DOHH2 (cell line): ENCODE data around the gene CYP27B1.

Experiments used
- H3F3A ChIP-seq: fragments of 200-600 bp; sonication (generic), shearing (Covaris generic); 2 replicates; pipeline ENCODE4 v1.6.0; 2016; ENCODE audit warnings: antibody characterized with exemption, mild to moderate bottlenecking; ENCODE audit not compliant: control insufficient read depth, insufficient read depth
- H3K27ac ChIP-seq: fragments of 200-600 bp; sonication (generic); 2 replicates; pipeline ENCODE4 v1.5.1; 2014; ENCODE audit warnings: low read depth, mild to moderate bottlenecking, low read length, moderate library complexity
- H3K27me3 ChIP-seq: fragments of 200-600 bp; sonication (generic); 2 replicates; pipeline ENCODE4 v1.6.1; 2014; ENCODE audit warnings: mild to moderate bottlenecking, low read length, mixed read lengths; ENCODE audit not compliant: control insufficient read depth
- H3K36me3 ChIP-seq: fragments of 200-600 bp; sonication (generic); 2 replicates; pipeline ENCODE4 v1.6.1; 2014; ENCODE audit warnings: mild to moderate bottlenecking, low read length, moderate library complexity, mixed read lengths; ENCODE audit not compliant: control insufficient read depth
- H3K4me1 ChIP-seq: fragments of 200-600 bp; sonication (generic); 2 replicates; pipeline ENCODE4 v1.6.1; 2014; ENCODE audit warnings: mild to moderate bottlenecking, low read length, mixed read lengths; ENCODE audit not compliant: control insufficient read depth
- H3K4me2 ChIP-seq: fragments of 200-600 bp; sonication (generic); 2 replicates; pipeline ENCODE4 v1.6.0; 2014; ENCODE audit warnings: mild to moderate bottlenecking, low read length, moderate library complexity
- H3K4me3 ChIP-seq: fragments of 200-600 bp; sonication (generic); 2 replicates; pipeline ENCODE4 v1.5.1; 2014; ENCODE audit warnings: mild to moderate bottlenecking, low read length, mixed read lengths
- H3K79me2 ChIP-seq: fragments of 200-600 bp; sonication (generic); 2 replicates; pipeline ENCODE4 v1.6.1; 2014; ENCODE audit warnings: mild to moderate bottlenecking, low read length, mixed read lengths; ENCODE audit not compliant: control insufficient read depth
- H3K9me2 ChIP-seq: fragments of 200-600 bp; sonication (generic); replicated peaks from 2 replicates; pipeline ENCODE4 v1.6.1; 2014; ENCODE audit warnings: mild to moderate bottlenecking, low read length, mixed read lengths; ENCODE audit not compliant: control insufficient read depth
- H3K9me3 ChIP-seq: fragments of 200-600 bp; sonication (generic); 2 replicates; pipeline ENCODE4 v1.6.1; 2014; ENCODE audit warnings: antibody characterized with exemption, low read length, mixed read lengths; ENCODE audit not compliant: control insufficient read depth, insufficient read depth
- H4K20me1 ChIP-seq: fragments of 200-600 bp; sonication (generic); 2 replicates; pipeline ENCODE4 v1.6.0; 2014; ENCODE audit warnings: low read depth, mild to moderate bottlenecking, antibody characterized with exemption, low read length, moderate library complexity; ENCODE audit not compliant: control insufficient read depth, insufficient read depth
- CTCF ChIP-seq: fragments of 200-600 bp; sonication (generic); IDR thresholded peaks from one replicate; pipeline ENCODE4 v1.5.1; 2014; ENCODE audit warnings: antibody characterized with exemption, mild to moderate bottlenecking, low read depth, low read length; ENCODE audit not compliant: poor library complexity, severe bottlenecking
- EZH2phosphoT487 ChIP-seq: fragments of 200-600 bp; sonication (generic); IDR thresholded peaks from 2 replicates; pipeline ENCODE4 v1.6.1; 2017; ENCODE audit warnings: borderline replicate concordance, mild to moderate bottlenecking, antibody characterized with exemption, low read length, moderate library complexity, mixed read lengths

Gene CYP27B1

DNA sequence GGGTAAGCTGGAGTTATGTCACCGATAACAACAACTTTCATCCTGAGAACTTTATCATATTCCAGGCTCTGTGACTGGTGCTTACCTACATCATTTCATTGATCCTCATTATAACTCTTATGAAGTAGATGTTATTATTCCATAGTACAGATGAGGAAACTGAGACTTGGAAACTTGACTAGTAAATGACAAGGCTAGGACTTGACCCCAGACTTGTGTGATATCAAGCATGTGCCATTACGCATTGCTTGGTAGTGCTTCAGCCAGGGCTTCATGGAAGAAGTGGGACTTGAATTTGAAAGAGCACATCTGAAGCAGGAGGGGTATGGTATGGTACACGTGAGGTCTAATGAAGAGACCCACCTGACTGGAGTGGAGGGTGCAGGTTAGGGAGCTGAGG is 39.8 kb upstream of the CYP27B1 start:
- H4K20me1 ChIP-seq: no peaks in the 10 kb centered on the region
- no peaks in the 10 kb centered on the region for H3K36me3 ChIP-seq
- no peaks in the 10 kb centered on the region for H3K9me2 ChIP-seq
- H3K79me2 ChIP-seq: no peaks in the 10 kb centered on the region
- H3K9me3 ChIP-seq: no peaks in the 10 kb centered on the region
- H3K4me2 ChIP-seq: no peak overlapping the region
- H3K4me3 ChIP-seq: no peak overlapping the region
- H3K4me1 ChIP-seq: no peaks in the 10 kb centered on the region
- H3K27me3 ChIP-seq: no peaks in the 10 kb centered on the region
- H3F3A ChIP-seq: no peaks in the 10 kb centered on the region
- TF ChIP-seq CTCF (no peak), EZH2phosphoT487 (no peak)
- no peak overlapping the region for H3K27ac ChIP-seq

- H3K4me1 ChIP-seq: no peaks in the 10 kb centered on the region
- H3K27ac ChIP-seq: no peak overlapping the region
These were observed 36.5 kb upstream of the CYP27B1 start for GRCh38 chr12:57803319-57803893.

DNA sequence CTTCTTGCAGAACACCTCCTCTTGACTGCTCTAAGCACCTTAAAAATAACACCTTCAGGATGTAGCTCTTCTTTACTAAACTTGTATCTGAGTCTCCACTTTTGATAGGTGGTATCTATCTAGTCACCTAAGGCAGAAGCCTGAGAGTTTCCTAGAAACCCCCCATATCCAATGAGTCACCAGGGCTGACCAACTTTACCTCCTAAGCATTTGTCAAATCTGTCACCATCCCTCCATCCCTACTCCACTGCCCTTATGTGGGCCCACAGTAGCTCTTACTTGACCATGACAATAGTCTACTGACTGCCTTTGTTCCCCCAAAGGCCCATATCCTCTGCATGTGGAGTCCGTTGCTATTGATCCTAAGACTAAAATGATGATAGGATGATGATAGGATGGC is 35.7 kb upstream of the CYP27B1 start:
- Histone ChIP-seq H3K4me1 (no peaks in the 10 kb centered on the region), H3F3A (0 out of 2 replicates have a peak, but pooled peaks cover 2% of the 10 kb centered on the region), H3K9me3 (no peaks in the 10 kb centered on the region), H3K27me3 (no peaks in the 10 kb centered on the region), H4K20me1 (no peaks in the 10 kb centered on the region), H3K79me2 (no peaks in the 10 kb centered on the region), H3K27ac (no peak overlapping the region), H3K9me2 (no peaks in the 10 kb centered on the region), H3K4me3 (no peak overlapping the region), H3K36me3 (peaks cover 13% of the 10 kb centered on the region), H3K4me2 (no peak overlapping the region)
- TF ChIP-seq EZH2phosphoT487 (no peak), CTCF (no peak)

More at GRCh38 chr12:57803319-57803893, 36.5 kb upstream of the CYP27B1 start:
- TF ChIP-seq CTCF (peak; percentile 83), EZH2phosphoT487 (no peak)
- Histone ChIP-seq H4K20me1 (no peaks in the 10 kb centered on the region), H3F3A (no peaks in the 10 kb centered on the region), H3K36me3 (peaks cover 11% of the 10 kb centered on the region; the same call in 1 of the 2 replicates), H3K27me3 (no peaks in the 10 kb centered on the region), H3K9me2 (no peaks in the 10 kb centered on the region), H3K4me3 (no peak overlapping the region), H3K79me2 (no peaks in the 10 kb centered on the region), H3K4me2 (no peak overlapping the region), H3K9me3 (no peaks in the 10 kb centered on the region)
